Fibroblast of mammary gland (primary cell): ENCODE data around the gene SMNDC1.

Experiments used
- DNase-seq: peaks from one replicate; pipeline ENCODE4 v3.0.0-alpha.2; 2010; ENCODE audit warnings: low read depth
- H3K4me3 ChIP-seq: 2 replicates; pipeline ENCODE4 v1.5.1; 2011; ENCODE audit warnings: low read depth, mild to moderate bottlenecking, low read length, moderate library complexity; ENCODE audit not compliant: control insufficient read depth
- CTCF ChIP-seq: conservative IDR thresholded peaks from 2 replicates; pipeline ENCODE4 v1.5.1; 2011; ENCODE audit warnings: low read depth, low read length, inconsistent platforms; ENCODE audit not compliant: control insufficient read depth, insufficient read depth

The SMNDC1 gene

GRCh38 chr10:110241407-110241806, 63.3 kb downstream of the SMNDC1 start:
- DNase-seq, result no peak

More at GRCh38 chr10:110241407-110241806, 63.3 kb downstream of the SMNDC1 start:
- no peak overlapping the region for H3K4me3 ChIP-seq
- TF ChIP-seq CTCF, result no peak
